B cell (primary cell): Measurements from ENCODE around the gene ISLR. TPM values are rescaled to one million over a fixed set of nuclear protein-coding genes. Genes with fewer than 3 reads are reported as not detected.

ENCODE experiments used
- ATAC-seq: fragments of 200-7000 bp; cut with Tn5 transposase; one replicate; pipeline ENCODE4 v1.10.0; 2021; ENCODE audit warnings: low read depth, mild to moderate bottlenecking, moderate number of reproducible peaks, moderate library complexity
- CTCF ChIA-PET: fragments of 350-600 bp; sonication (Branson Sonifier 250); formaldehyde crosslinking; loops from one replicate; lab custom pipeline; 2021; ENCODE audit warnings: antibody characterized with exemption, inconsistent platforms; lab: Charles Lee
- POLR2A ChIA-PET: fragments of 350-600 bp; sonication (Branson Sonifier 250); formaldehyde crosslinking; loops from one replicate; lab custom pipeline; 2021; ENCODE audit warnings: antibody characterized with exemption; lab: Charles Lee
- DNase-seq: peaks from one replicate; pipeline ENCODE4 v3.0.0; 2013
- H2AFZ ChIP-seq: 2 replicates; pipeline ENCODE4 v1.6.1; 2012; ENCODE audit warnings: mild to moderate bottlenecking, low read depth, low read length; ENCODE audit not compliant: insufficient read depth, poor library complexity, severe bottlenecking
- H3K27ac ChIP-seq, 2 donors: 1 replicate in 1 of 2; 2 replicates in 1 of 2; pipeline ENCODE4 v1.5.1; 2012 to 2013; ENCODE audit warnings: low read length in 2 of 2, mild to moderate bottlenecking in 2 of 2, moderate library complexity in 1 of 2
- H3K27me3 ChIP-seq, 4 experiments: fragments of 200-600 bp in 1 of 4; sonication (generic) in 1 of 4; replicated peaks in 1 of 4; 1 replicate in 2 of 4; 2 replicates in 2 of 4; pipeline versions ENCODE4 v1.6.1 to v1.7.0; 2013 to 2016; ENCODE audit warnings: low read length in 3 of 4, mild to moderate bottlenecking in 2 of 4, mixed read lengths in 1 of 4, moderate library complexity in 1 of 4; ENCODE audit not compliant: insufficient read depth in 4 of 4, control insufficient read depth in 3 of 4; ENCODE audit errors: control extremely low read depth in 1 of 4
- H3K36me3 ChIP-seq, 2 experiments: replicated peaks in 1 of 2; 1 replicate in 1 of 2; 2 replicates in 1 of 2; pipeline versions ENCODE4 v1.6.1 to v1.7.1; 2013; ENCODE audit warnings: low read length in 1 of 2; ENCODE audit not compliant: insufficient read depth in 2 of 2, control insufficient read depth in 1 of 2; ENCODE audit errors: control extremely low read depth in 1 of 2, extremely low read depth in 1 of 2
- H3K4me1 ChIP-seq, 2 donors: fragments of 200-600 bp in 1 of 2; sonication (generic) in 1 of 2; 1 replicate in 1 of 2; 2 replicates in 1 of 2; pipeline versions ENCODE4 v1.5.1 to v1.6.1; 2013 to 2017; ENCODE audit warnings: low read length in 2 of 2; ENCODE audit not compliant: control insufficient read depth in 2 of 2, insufficient read depth in 2 of 2
- H3K4me2 ChIP-seq: replicated peaks from 2 replicates; pipeline ENCODE3; 2012; ENCODE audit warnings: mild to moderate bottlenecking, low read depth, low read length; ENCODE audit not compliant: poor library complexity, severe bottlenecking
- H3K4me3 ChIP-seq, 5 experiments: fragments of 200-600 bp in 1 of 5; sonication (generic) in 1 of 5; 1 replicate in 3 of 5; 2 replicates in 2 of 5; pipeline versions ENCODE4 v1.5.1 to v1.7.0; 2011 to 2016; ENCODE audit warnings: low read length in 4 of 5, mild to moderate bottlenecking in 4 of 5, low read depth in 2 of 5, control low read depth in 1 of 5, moderate library complexity in 1 of 5; ENCODE audit not compliant: insufficient read depth in 1 of 5; ENCODE audit errors: control extremely low read depth in 1 of 5, extremely low read depth in 1 of 5
- H3K79me2 ChIP-seq: fragments of 200-600 bp; sonication (generic); one replicate; pipeline ENCODE4 v1.6.0; 2016; ENCODE audit warnings: low read length; ENCODE audit not compliant: control insufficient read depth, insufficient read depth
- H3K9ac ChIP-seq: fragments of 200-600 bp; sonication (generic); 2 replicates; pipeline ENCODE4 v1.6.1; 2017; ENCODE audit warnings: mild to moderate bottlenecking, low read length, moderate library complexity
- H3K9me3 ChIP-seq, 3 donors: one replicate each; pipeline versions ENCODE4 v1.6.1 to v1.7.1; 2013; ENCODE audit warnings: low read length in 2 of 3; ENCODE audit not compliant: control insufficient read depth in 2 of 3, insufficient read depth in 1 of 3; ENCODE audit errors: control extremely low read depth in 1 of 3
- H4K20me1 ChIP-seq: 2 replicates; pipeline ENCODE4 v1.6.0; 2012; ENCODE audit warnings: mild to moderate bottlenecking, low read length; ENCODE audit not compliant: insufficient read depth, control insufficient read depth, poor library complexity, severe bottlenecking
- H3K27ac Mint-ChIP-seq: one replicate; pipeline ENCODE4 v1.8.0; 2021; ENCODE audit warnings: mixed read lengths
- H3K27me3 Mint-ChIP-seq: one replicate; pipeline ENCODE4 v1.8.0; 2021; ENCODE audit warnings: mixed read lengths
- H3K4me1 Mint-ChIP-seq: one replicate; pipeline ENCODE4 v1.8.0; 2021; ENCODE audit warnings: mixed read lengths
- H3K4me3 Mint-ChIP-seq: one replicate; pipeline ENCODE4 v1.8.0; 2021; ENCODE audit warnings: mixed read lengths
- H3K9me3 Mint-ChIP-seq: one replicate; pipeline ENCODE4 v1.8.0; 2022; ENCODE audit warnings: mixed read lengths; ENCODE audit not compliant: insufficient read depth
- CTCF ChIP-seq: fragments of 200-600 bp; IDR thresholded peaks from one replicate; pipeline ENCODE4 v1.8.0; 2022; ENCODE audit warnings: antibody characterized with exemption, mild to moderate bottlenecking
- EZH2 ChIP-seq: IDR thresholded peaks from 2 replicates; pipeline ENCODE4 v1.6.1; 2012; ENCODE audit warnings: borderline replicate concordance, low read depth, mild to moderate bottlenecking, moderate library complexity, low read length; ENCODE audit not compliant: insufficient read depth, poor library complexity, severe bottlenecking
- WGBS: methylation state at CpG from one replicate; pipeline ENCODE4 v1.1.5; 2013; ENCODE audit warnings: missing lambda C conversion rate; ENCODE audit not compliant: insufficient coverage; 5-methylcytosine and 5-hydroxymethylcytosine counted together
- intact Hi-C: fragments of 100-400 bp; cut with micrococcal nuclease; formaldehyde crosslinking; loops from one replicate; pipeline ENCODE4 v1.10.0; 2022
- polyA plus RNA-seq: library from polyadenylated mRNA; depleted of rRNA; stranded (reverse); fragments of >200 nt; gene quantifications from 2 replicates; pipeline ENCODE4 v1.2.3, GENCODE V29; 2012
- total RNA-seq, 2 donors: library from RNA; stranded (reverse); fragments of 120-200 nt in 1 of 2; gene quantifications; 1 replicate in 1 of 2; 2 replicates in 1 of 2; pipeline versions ENCODE4 v1.2.3 to v1.2.4, GENCODE V29; 2013 to 2022

The ISLR gene
- total and polyA plus RNA-seq, 2 donors (not counting 1 experiment from before 2014, with no cell fraction given): not detected

DNA sequence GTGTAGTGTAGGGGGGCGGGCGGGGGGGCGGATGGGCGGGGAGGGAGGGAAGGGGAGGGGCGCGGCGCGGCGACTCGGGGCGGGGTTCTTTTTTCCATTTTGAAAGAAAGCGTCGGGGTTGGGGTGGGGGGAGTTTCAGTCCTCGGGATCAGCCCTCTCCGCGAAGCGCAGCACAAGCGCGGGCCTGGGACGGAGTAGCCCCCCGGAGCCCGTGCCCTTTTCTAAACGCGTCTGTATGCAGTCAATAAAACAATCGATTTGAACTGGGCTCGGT, 37.0 kb upstream of the ISLR start:
- Histone ChIP-seq H3K4me3 (peak overlapping the region in 4 of 5 experiments; percentile 2 to 56 (median 44)), H3K9ac (peak overlapping the region; percentile 33)
- POLR2A ChIA-PET: no interaction called here

More for the DNA sequence above, 37.0 kb upstream of the ISLR start:
- peak overlapping the region; percentile 11 for H2AFZ ChIP-seq
- under 1% methylated on average over 15 of the region's 26 CpGs for WGBS
- ATAC-seq (no peak), DNase-seq (peak; percentile 29)
- no peaks in the 10 kb centered on the region for H4K20me1 ChIP-seq
- H3K79me2 ChIP-seq: no peaks in the 10 kb centered on the region
- peaks cover 48 to 49% of the 10 kb centered on the region in 2 donors for H3K4me1 ChIP-seq
- H3K27ac ChIP-seq: no peak overlapping the region
- peak overlapping the region; percentile 79 for H3K4me3 Mint-ChIP-seq
- H3K27me3 ChIP-seq: peaks cover 0 to 71% (median 47%) of the 10 kb centered on the region in 4 experiments
- CTCF ChIA-PET: no interaction called here
- no peaks in the 10 kb centered on the region for H3K9me3 Mint-ChIP-seq
- no peak for TF ChIP-seq CTCF
- no peak for TF ChIP-seq EZH2
- no peaks in the 10 kb centered on the region for H3K36me3 ChIP-seq
- peaks cover 35% of the 10 kb centered on the region for H3K4me1 Mint-ChIP-seq
- peaks cover 70% of the 10 kb centered on the region for H3K27me3 Mint-ChIP-seq
- peak overlapping the region; percentile 89 for H3K4me2 ChIP-seq
- peaks cover 0 to 46% (median 12%) of the 10 kb centered on the region in 3 donors for H3K9me3 ChIP-seq
- H3K27ac Mint-ChIP-seq: no peak overlapping the region
- intact Hi-C loops: loop anchor here (1.0 kb wide), 1 partner anchor 9 kb away; no protein-coding TSS in a partner anchor
